EL (cell line): Measurements from ENCODE around the gene PKN3.
A peak's percentile ranks its signal among the peaks of the same experiment; 100 is the strongest.
"Not testable (repeated sequence)": the region's sequence is repeated elsewhere in the genome, so short reads cannot be mapped to it uniquely, and the experiment has no call there.

Experiments
- DNase-seq: peaks from one replicate; pipeline ENCODE4 v3.0.0-alpha.2; 2016

The PKN3 gene

GRCh38 chr9:128694344-128694743 is 8.0 kb upstream of the PKN3 start:
- no peak for DNase-seq

- DNase-seq = no peak
These were observed 5.2 kb upstream of the PKN3 start for GRCh38 chr9:128696923-128697707.

GRCh38 chr9:128699096-128699795 is 3.1 kb upstream of the PKN3 start:
- DNase-seq = not testable (repeated sequence)

- no peak for DNase-seq
These were observed 962 bp upstream of the PKN3 start for GRCh38 chr9:128701227-128701854.

- peak; percentile 58 for DNase-seq
These were observed 779 bp downstream of the PKN3 start for GRCh38 chr9:128702949-128703615.

- no peak for DNase-seq
These were observed 1.5 kb downstream of the PKN3 start for GRCh38 chr9:128703616-128704355.

GRCh38 chr9:128704356-128704670 is 2.0 kb downstream of the PKN3 start:
- DNase-seq = no peak

- no peak for DNase-seq
These were observed 3.0 kb downstream of the PKN3 start for GRCh38 chr9:128705051-128705965.

GRCh38 chr9:128706045-128706444 is 3.7 kb downstream of the PKN3 start:
- no peak for DNase-seq

GRCh38 chr9:128706671-128707381 is 4.5 kb downstream of the PKN3 start:
- no peak for DNase-seq

- DNase-seq = no peak
These were observed 5.1 kb downstream of the PKN3 start for GRCh38 chr9:128707446-128707845.

GRCh38 chr9:128712451-128713410 is 10.4 kb downstream of the PKN3 start:
- no peak for DNase-seq

- DNase-seq = no peak
These were observed 11.1 kb downstream of the PKN3 start for GRCh38 chr9:128713411-128713780.

GRCh38 chr9:128713941-128714573 is 11.8 kb downstream of the PKN3 start:
- DNase-seq = no peak

- DNase-seq = no peak
These were observed 12.5 kb downstream of the PKN3 start for GRCh38 chr9:128714586-128715435.

- DNase-seq = no peak
These were observed 13.1 kb downstream of the PKN3 start for GRCh38 chr9:128715436-128715750.

GRCh38 chr9:128716581-128717254 is 14.4 kb downstream of the PKN3 start:
- no peak for DNase-seq

GRCh38 chr9:128718047-128718446 is 15.7 kb downstream of the PKN3 start:
- no peak for DNase-seq
